Suppressor macrophage treated with lipopolysaccharide for 4 hours (primary cell): ENCODE results near the gene CEBPZOS.
A peak's percentile ranks its signal among the peaks of the same experiment; 100 is the strongest.
"Not testable (repeated sequence)": the region's sequence is repeated elsewhere in the genome, so short reads cannot be mapped to it uniquely, and the experiment has no call there.

Experiments
- DNase-seq: peaks from one replicate; pipeline ENCODE4 v3.0.0-alpha.2; 2020

Gene CEBPZOS

DNA sequence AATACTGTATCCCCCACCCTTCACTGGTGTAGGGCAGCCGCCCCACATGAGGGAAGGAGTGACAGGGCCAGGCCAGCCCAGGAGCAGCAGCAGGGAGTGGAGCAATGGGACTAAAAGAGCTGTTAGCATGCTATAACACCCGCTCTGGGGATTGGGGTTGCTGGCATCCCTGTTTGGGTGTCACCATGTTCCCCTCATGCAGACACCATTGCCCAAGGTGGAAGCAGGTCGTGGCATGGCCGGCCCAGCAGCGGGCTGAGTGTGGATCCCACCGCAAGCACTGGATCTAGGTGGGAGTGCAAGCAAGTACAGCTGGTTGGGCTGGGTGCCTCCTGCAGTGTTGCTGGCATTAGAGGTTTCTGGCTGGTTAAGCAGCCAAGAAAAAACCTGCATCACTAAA, 4.5 kb upstream of the CEBPZOS start:
- no peak for DNase-seq

DNA sequence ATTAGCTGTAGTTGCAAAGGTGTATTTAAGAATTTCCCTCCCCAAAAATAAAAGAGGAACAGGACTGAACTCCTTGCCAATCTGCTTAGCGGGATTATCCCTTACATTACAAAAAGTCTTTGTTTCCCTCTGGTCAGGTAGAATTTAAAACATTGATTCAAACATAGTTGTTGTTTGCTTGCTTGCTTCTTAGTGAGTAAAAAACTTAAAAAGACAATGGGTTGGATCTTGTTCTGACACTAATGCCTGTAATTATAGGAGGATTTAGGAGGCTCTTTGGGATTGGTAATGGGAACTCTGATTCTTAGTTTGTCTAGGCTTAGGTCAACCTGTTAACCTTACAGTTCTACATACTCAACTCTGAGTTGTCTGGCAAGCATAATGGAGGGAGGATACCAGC, 3.7 kb upstream of the CEBPZOS start:
- DNase-seq: no peak

DNA sequence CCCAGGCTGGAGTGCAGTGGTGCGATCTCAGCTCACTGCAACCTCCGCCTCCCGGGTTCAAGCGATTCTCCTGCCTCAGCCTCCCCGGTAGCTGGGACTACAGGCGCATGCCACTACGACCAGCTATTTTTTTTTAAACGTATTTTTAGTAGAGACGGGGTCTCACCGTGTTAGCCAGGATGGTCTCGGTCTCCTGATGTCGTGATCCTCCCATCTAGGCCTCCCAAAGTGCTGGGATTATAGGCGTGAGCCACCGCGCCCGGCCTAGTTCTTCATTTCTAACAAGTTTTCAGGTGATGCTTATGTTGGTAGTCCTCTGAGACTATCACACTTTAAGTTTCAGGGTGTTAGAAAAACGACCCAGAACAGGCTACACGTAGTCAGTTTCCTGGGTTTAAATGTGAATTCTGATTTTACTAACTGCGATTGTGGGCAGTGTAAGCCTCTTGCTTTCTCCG, 405 bp upstream of the CEBPZOS start:
- not testable (repeated sequence) for DNase-seq

DNA sequence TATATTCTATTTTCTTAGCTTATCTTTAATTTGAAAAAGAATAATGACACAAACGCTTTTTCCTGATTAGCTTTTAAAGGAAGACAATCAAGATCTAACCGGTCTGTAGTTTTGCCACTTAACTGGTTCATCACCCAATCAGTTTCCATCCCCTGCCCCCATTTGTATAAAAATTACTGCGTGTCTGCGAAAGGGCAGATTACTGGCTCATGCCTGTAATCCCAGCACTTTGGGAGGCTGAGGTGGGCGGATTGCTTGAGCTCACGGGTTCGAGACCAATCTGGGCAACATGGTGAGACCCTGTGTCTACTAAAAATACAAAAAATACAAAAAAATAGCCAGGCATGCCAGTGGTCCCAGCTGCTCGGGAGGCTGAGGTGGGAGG, 2.4 kb downstream of the CEBPZOS start:
- DNase-seq: no peak

GRCh38 chr2:37201208-37201607, 4.9 kb downstream of the CEBPZOS start:
- no peak for DNase-seq

DNA sequence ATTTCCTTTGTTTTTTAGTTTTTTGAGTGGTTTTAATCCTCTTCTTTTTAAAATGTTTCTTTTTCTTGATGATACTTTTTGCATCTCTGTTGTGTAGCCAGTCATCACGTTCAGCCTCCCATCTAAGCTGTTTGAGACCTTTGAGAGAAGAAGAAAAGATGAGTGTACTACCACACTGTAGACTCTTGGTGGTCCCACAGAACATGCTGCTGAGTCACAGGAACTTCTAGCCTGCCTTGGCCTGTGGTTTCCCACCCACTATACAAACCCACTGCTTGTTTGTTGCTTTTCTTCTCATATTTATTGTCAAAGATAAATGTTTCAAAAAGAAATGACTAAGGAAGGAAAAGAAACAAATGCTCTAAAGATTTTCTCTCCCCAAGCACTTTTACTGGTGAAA, 5.5 kb downstream of the CEBPZOS start:
- DNase-seq: no peak

DNA sequence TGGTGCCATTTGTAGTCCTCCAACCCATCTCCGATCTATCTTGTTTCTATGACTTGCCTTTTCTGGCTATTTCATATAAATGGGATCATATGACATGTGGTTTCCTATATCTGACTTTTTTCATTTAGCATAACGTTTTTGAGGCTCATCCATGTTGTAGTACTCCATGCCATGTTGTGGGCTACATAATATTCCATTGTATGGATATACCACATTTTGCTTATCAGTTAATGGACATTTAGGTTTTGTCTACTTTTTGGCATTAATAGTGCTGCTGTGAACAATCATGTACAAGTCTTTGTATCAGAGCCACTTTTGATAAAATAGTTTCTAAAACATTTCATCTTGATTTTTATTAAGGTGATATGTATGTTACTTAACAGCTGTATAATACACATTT, 7.4 kb downstream of the CEBPZOS start:
- DNase-seq: no peak

DNA sequence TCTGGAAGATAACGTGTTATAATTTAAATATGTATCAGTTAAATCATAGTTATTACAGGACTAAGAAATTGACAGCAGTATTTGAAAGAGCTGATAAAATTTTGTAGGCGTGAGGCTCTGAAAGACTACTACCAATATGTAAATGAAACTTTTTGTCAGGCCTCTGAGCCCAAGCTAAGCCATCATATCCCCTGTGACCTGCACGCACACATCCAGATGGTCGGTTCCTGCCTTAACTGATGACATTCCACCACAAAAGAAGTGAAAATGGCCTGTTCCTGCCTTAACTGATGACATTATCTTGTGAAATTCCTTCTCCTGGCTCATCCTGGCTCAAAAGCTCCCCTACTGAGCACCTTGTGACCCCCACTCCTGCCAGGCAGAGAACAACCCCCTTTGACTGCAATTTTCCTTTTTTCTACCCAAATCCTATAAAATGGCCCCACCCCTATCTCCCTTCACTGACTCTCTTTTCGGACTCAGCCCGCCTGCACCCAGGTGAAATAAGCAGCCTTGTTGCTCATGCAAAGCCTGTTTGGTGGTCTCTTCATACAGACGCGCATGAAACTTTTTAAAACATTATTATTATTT, 8.9 kb downstream of the CEBPZOS start:
- DNase-seq: not testable (repeated sequence)

- DNase-seq: no peak
Observed at GRCh38 chr2:37205689-37206341, 9.5 kb downstream of the CEBPZOS start.

DNA sequence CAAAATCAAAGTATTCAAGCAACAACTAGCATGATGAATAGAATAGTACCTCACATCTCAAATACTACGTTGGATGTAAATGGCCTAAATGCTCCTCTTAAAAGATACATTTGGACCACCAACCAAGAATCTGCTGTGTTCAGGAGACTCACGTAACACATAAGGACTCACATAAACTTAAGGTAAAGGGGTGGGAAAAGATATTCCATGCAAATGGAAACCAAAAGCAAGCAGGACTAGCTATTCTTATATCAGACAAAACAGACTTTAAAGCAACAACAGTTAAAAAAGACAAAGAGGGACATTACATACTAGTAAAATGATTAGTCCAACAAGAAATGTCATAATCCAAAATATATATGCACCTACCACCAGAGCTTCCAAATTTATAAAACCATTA, 10.5 kb downstream of the CEBPZOS start:
- not testable (repeated sequence) for DNase-seq

DNA sequence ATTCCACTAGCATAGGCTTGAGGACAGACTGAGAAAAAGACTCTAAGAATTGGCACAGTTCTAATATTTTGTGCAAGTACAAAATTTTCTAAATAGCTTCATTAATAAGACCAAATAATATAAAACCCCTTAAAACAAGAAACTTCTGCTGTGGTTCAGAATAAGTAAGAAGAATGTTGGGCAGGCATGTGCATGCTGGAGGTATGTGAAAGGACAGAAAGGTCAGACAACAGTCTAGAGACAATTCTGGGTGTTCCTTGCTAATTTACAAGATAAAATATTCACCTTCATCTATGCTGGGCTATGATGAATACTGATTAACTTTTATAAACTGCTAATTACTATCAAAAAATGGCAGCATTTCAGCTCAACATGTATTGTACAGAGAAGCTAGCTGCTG, 14.9 kb downstream of the CEBPZOS start:
- DNase-seq: no peak

DNA sequence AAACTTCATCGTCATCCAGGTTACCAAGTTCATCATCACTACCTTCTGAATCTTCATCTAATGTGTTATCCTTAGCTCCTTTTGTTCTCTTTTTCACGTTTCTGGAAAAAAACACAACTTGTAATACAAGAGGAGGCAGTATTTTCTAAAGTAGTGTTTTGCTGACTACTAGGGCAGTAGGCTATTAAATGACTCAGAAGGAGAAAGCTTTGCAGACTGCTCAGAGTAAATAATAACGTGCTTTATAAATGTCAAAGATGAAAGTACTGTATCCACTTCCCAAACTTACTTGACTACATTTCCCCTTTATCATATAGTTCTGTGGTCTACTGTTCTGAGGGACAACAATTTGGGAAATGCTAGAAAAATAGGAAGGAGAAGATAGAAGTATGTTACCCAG, 15.6 kb downstream of the CEBPZOS start:
- DNase-seq: no peak

GRCh38 chr2:37215250-37215649, 19.0 kb downstream of the CEBPZOS start:
- peak; percentile 36 for DNase-seq

DNA sequence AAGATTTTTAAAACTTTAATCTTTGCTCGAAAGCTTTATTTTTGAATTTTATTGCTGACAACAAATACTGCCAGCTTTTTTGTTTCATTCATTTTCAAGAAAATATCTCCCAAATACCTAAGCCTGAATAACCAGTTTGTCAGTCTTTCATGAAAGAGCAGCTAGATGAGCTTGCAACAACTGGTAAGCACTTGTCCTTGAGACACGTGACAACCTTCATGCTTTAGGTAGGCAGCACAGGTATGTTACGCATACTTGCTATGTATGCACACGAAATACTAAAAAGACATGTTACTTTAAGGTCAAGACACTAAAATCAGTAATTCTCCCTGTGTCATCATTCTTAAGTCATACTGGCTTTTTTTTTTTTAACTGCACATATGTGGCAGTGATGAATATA, 22.8 kb downstream of the CEBPZOS start:
- no peak for DNase-seq

GRCh38 chr2:37223131-37223530, 26.8 kb downstream of the CEBPZOS start:
- no peak for DNase-seq

- no peak for DNase-seq
Observed at GRCh38 chr2:37224063-37224462, 27.8 kb downstream of the CEBPZOS start.

- not testable (repeated sequence) for DNase-seq
Observed at GRCh38 chr2:37225129-37225528, 28.8 kb downstream of the CEBPZOS start.

GRCh38 chr2:37226863-37227262, 30.6 kb downstream of the CEBPZOS start:
- DNase-seq: no peak

DNA sequence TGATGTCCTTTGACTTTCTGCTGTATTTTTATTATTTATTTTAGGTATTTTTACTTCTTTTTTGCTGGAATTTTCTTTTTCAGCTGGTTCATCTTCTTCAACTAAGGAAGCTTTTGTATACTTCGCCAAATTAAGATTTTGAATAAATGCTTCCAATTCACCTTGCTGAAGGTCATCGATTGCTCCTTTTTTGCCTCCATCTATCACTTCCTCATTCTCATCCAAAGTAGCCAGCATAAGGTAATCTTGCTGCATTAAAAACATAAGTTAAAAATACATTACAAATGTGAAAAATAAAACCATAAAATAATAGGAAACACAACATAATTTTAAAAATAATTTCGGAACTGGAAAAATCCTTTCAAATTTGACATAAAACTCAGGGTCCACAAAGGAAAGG, 32.5 kb downstream of the CEBPZOS start:
- no peak for DNase-seq

- DNase-seq: peak; percentile 7
Observed at GRCh38 chr2:37230581-37230980, 34.3 kb downstream of the CEBPZOS start.

GRCh38 chr2:37231241-37232130, 35.2 kb downstream of the CEBPZOS start, which contains the start of the genes CEBPZ and NDUFAF7:
CEBPZ (minus strand) TSS chr2:37231596; CDS start chr2:37231567, 29 bp downstream.
NDUFAF7 (plus strand) TSS chr2:37231658; CDS start chr2:37231706, 48 bp downstream.
- DNase-seq: peak; percentile 95

- DNase-seq: peak; percentile 16
Observed at GRCh38 chr2:37232131-37232933, 36.0 kb downstream of the CEBPZOS start.

- DNase-seq: no peak
Observed at GRCh38 chr2:37243435-37243834, 47.1 kb downstream of the CEBPZOS start.
